Neuronal stem cell (in vitro differentiated cells): Measurements from ENCODE around the gene DNAAF8.
A peak's percentile ranks its signal among the peaks of the same experiment; 100 is the strongest.

Source experiments
- DNase-seq: peaks from one replicate; pipeline ENCODE4 v3.0.0-alpha.2; 2013; ENCODE audit warnings: low spot score
- H2AFZ ChIP-seq: one replicate; pipeline ENCODE4 v1.6.1; 2013; ENCODE audit warnings: mild to moderate bottlenecking, low read length, inconsistent platforms
- H2AK5ac ChIP-seq: 2 replicates; pipeline ENCODE4 v1.6.1; 2013; ENCODE audit warnings: low read depth, mild to moderate bottlenecking, inconsistent platforms, low read length, moderate library complexity, mixed read lengths
- H2BK120ac ChIP-seq: 2 replicates; pipeline ENCODE4 v1.6.1; 2013; ENCODE audit warnings: low read depth, mild to moderate bottlenecking, inconsistent platforms, low read length, moderate library complexity, mixed read lengths
- H2BK12ac ChIP-seq: one replicate; pipeline ENCODE4 v1.6.1; 2013; ENCODE audit warnings: low read length, inconsistent platforms
- H2BK15ac ChIP-seq: 2 replicates; pipeline ENCODE4 v1.6.1; 2013; ENCODE audit warnings: mild to moderate bottlenecking, low read length, inconsistent platforms, mixed read lengths
- H2BK5ac ChIP-seq: one replicate; pipeline ENCODE4 v1.6.1; 2013; ENCODE audit warnings: inconsistent platforms, mild to moderate bottlenecking, low read length, moderate library complexity
- H3K14ac ChIP-seq: one replicate; pipeline ENCODE4 v1.6.1; 2013; ENCODE audit warnings: low read length, inconsistent platforms
- H3K18ac ChIP-seq: 2 replicates; pipeline ENCODE4 v1.6.1; 2013; ENCODE audit warnings: low read length, inconsistent platforms
- H3K23ac ChIP-seq: 2 replicates; pipeline ENCODE4 v1.6.1; 2013; ENCODE audit warnings: low read depth, mild to moderate bottlenecking, mixed read lengths, low read length, inconsistent platforms; ENCODE audit not compliant: poor library complexity
- H3K27ac ChIP-seq: replicated peaks from 3 replicates; pipeline ENCODE4 v1.5.1; 2013; ENCODE audit warnings: low read length, inconsistent platforms
- H3K27me3 ChIP-seq, 3 experiments: 2 replicates each; pipeline ENCODE4 v1.6.1; 2013; ENCODE audit warnings: low read length in 3 of 3, mild to moderate bottlenecking in 2 of 3, inconsistent platforms in 1 of 3, low read depth in 1 of 3, mixed read lengths in 1 of 3, moderate library complexity in 1 of 3; ENCODE audit not compliant: control insufficient read depth in 3 of 3, insufficient read depth in 3 of 3
- H3K36me3 ChIP-seq, 2 donors: replicated peaks in 1 of 2; 2 replicates each; pipeline ENCODE4 v1.6.1; 2013; ENCODE audit warnings: low read length in 2 of 2; ENCODE audit not compliant: control insufficient read depth in 2 of 2, insufficient read depth in 2 of 2
- H3K4ac ChIP-seq: 2 replicates; pipeline ENCODE4 v1.6.1; 2013; ENCODE audit warnings: inconsistent platforms, mild to moderate bottlenecking, low read length, moderate library complexity
- H3K4me1 ChIP-seq, 2 donors: 1 replicate in 1 of 2; 2 replicates in 1 of 2; pipeline ENCODE4 v1.6.1; 2013; ENCODE audit warnings: low read length in 2 of 2, low read depth in 1 of 2; ENCODE audit not compliant: control insufficient read depth in 2 of 2, insufficient read depth in 1 of 2
- H3K4me2 ChIP-seq: one replicate; pipeline ENCODE4 v1.6.1; 2013; ENCODE audit warnings: mild to moderate bottlenecking, low read length, inconsistent platforms; ENCODE audit not compliant: insufficient read depth, poor library complexity, severe bottlenecking
- H3K4me3 ChIP-seq, 2 donors: 2 replicates each; pipeline ENCODE4 v1.5.1; 2013; ENCODE audit warnings: low read length in 2 of 2, mild to moderate bottlenecking in 2 of 2, inconsistent platforms in 1 of 2, moderate library complexity in 1 of 2
- H3K79me1 ChIP-seq: one replicate; pipeline ENCODE4 v1.6.1; 2013; ENCODE audit warnings: low read depth, mild to moderate bottlenecking, inconsistent platforms, low read length, moderate library complexity
- H3K9ac ChIP-seq: one replicate; pipeline ENCODE4 v1.6.1; 2013; ENCODE audit warnings: mild to moderate bottlenecking, low read depth, low read length, inconsistent platforms; ENCODE audit not compliant: poor library complexity
- H3K9me3 ChIP-seq, 2 donors: replicated peaks in 1 of 2; 2 replicates each; pipeline versions ENCODE3 to v1.6.1; 2013; ENCODE audit warnings: low read length in 2 of 2, mild to moderate bottlenecking in 2 of 2, inconsistent platforms in 1 of 2, low read depth in 1 of 2, mixed read lengths in 1 of 2, moderate library complexity in 1 of 2; ENCODE audit not compliant: control insufficient read depth in 2 of 2, insufficient read depth in 1 of 2
- H4K8ac ChIP-seq: one replicate; pipeline ENCODE4 v1.6.1; 2013; ENCODE audit warnings: low read depth, mild to moderate bottlenecking, inconsistent platforms, low read length, moderate library complexity
- H4K91ac ChIP-seq: one replicate; pipeline ENCODE4 v1.6.1; 2013; ENCODE audit warnings: low read length, low read depth, mild to moderate bottlenecking, inconsistent platforms; ENCODE audit not compliant: poor library complexity
- WGBS, 2 donors: extraction: QIAGEN DNeasy Blood & Tissue Kit; methylation state at CpG; one replicate each; pipeline ENCODE4 v1.1.7; 2013; ENCODE audit warnings: missing lambda C conversion rate in 2 of 2, mixed read lengths in 1 of 2; ENCODE audit not compliant: insufficient read length in 2 of 2, insufficient replicate concordance in 1 of 2; ENCODE audit errors: extremely low coverage in 2 of 2; 5-methylcytosine and 5-hydroxymethylcytosine counted together

The DNAAF8 gene

DNA sequence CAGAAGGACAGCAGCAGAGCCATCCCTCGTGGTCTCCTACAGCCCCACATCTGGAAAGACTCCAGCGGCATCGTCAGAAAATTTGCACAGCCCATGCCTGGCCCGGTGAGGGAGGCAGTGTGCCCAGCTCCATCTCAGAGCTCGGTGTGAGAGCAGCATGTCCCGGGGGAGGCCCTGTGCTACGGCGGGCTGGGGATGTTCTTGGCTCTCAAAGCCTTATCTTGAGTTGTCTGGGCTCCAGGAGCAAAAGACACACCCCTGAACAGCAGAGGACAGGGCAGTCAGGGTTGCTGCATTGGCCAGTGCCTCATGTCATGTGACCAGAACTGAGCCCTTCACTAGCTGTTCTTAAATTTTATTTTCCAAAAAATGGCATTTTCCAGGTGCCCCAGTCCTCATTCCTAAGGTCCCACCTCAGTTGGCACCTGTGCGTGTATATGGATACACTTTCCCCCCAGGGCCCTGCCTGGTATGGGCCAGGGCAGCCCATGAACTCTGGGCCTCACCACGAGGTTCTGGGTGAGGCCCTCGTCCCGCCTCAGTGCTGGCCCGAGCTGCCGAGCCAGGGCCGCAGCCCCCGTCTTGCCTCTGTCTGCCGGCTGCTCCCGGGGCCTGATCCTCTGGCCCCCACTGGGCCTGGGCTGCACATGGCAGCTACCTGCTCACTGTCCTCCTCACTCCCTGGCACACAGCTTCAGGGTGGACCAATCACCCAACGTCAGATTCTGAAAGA, 38.0 kb upstream of the DNAAF8 start:
- Histone ChIP-seq H4K8ac (no peak overlapping the region), H3K14ac (no peak overlapping the region), H2BK5ac (peak overlapping the region; percentile 75), H3K4me3 (peak overlapping the region in 1 of 2 donors; percentile 34), H3K79me1 (peaks cover 12% of the 10 kb centered on the region), H3K9me3 (no peaks in the 10 kb centered on the region), H2BK12ac (peak overlapping the region; percentile 63), H3K27ac (no peak overlapping the region), H2AFZ (no peak overlapping the region), H3K4me1 (peaks cover 8 to 10% of the 10 kb centered on the region in 2 donors), H4K91ac (no peak overlapping the region), H3K27me3 (no peaks in the 10 kb centered on the region), H3K4me2 (no peak overlapping the region), H3K18ac (no peak overlapping the region), H3K23ac (no peak overlapping the region), H2BK15ac (no peak overlapping the region), H2AK5ac (no peak overlapping the region), H3K9ac (no peak overlapping the region), H3K36me3 (peaks cover 48 to 64% of the 10 kb centered on the region in 2 donors), H3K4ac (no peak overlapping the region), H2BK120ac (no peak overlapping the region)
- WGBS, 2 donors, result no CpG with 5 or more reads among the region's 19 CpGs
- DNase-seq, result no peak

- Histone ChIP-seq H3K4ac (no peak overlapping the region), H3K4me3 (no peak overlapping the region), H3K79me1 (peaks cover 18% of the 10 kb centered on the region), H2AK5ac (peak overlapping the region; percentile 56), H2AFZ (no peak overlapping the region), H3K18ac (no peak overlapping the region), H3K23ac (peak overlapping the region; percentile 65), H2BK5ac (no peak overlapping the region), H3K9ac (no peak overlapping the region), H3K9me3 (no peaks in the 10 kb centered on the region), H3K4me2 (no peak overlapping the region), H3K4me1 (peaks cover 8 to 10% of the 10 kb centered on the region in 2 donors), H2BK12ac (no peak overlapping the region), H4K91ac (no peak overlapping the region), H3K27ac (no peak overlapping the region), H2BK120ac (no peak overlapping the region), H2BK15ac (no peak overlapping the region), H3K27me3 (no peaks in the 10 kb centered on the region), H3K14ac (no peak overlapping the region), H3K36me3 (peaks cover 53 to 73% of the 10 kb centered on the region in 2 donors), H4K8ac (peak overlapping the region; percentile 48)
- no CpG with 5 or more reads among the region's 33 CpGs for WGBS, 2 donors
- no peak for DNase-seq
Measured at GRCh38 chr16:4696905-4697847, 37.2 kb upstream of the DNAAF8 start.

DNA sequence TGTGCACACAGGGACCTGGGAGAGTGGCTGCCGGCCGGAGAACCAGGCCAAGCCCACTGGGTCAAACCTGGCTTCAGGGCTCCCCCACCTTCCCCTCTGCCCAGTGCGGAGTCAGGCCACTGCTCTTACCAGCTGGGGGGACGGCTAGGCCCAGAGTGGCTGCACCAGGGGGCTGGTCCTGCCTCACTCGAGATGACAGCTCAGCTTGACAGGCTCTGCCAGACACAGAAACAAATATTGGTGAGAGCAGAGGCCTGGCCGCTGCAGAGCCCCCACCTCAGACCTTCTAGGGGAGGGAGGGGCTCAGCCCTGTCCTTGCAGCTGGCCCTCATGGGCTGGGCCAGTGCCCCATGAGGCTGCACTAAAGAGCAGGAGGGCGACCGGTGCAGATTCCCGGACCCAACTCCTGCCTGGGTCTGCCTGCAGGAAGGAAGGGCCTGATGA, 36.5 kb upstream of the DNAAF8 start:
- no peak for DNase-seq
- Histone ChIP-seq H3K23ac (peak overlapping the region; percentile 65), H2BK5ac (no peak overlapping the region), H2AFZ (no peak overlapping the region), H3K18ac (no peak overlapping the region), H3K36me3 (peaks cover 56 to 80% of the 10 kb centered on the region in 2 donors), H3K9me3 (no peaks in the 10 kb centered on the region), H3K4me1 (peaks cover 6 to 8% of the 10 kb centered on the region in 2 donors), H3K14ac (no peak overlapping the region), H3K79me1 (peaks cover 20% of the 10 kb centered on the region), H3K4me3 (no peak overlapping the region), H3K27ac (no peak overlapping the region), H3K27me3 (no peaks in the 10 kb centered on the region), H3K4me2 (no peak overlapping the region), H4K8ac (peak overlapping the region; percentile 48), H3K4ac (no peak overlapping the region), H2BK120ac (no peak overlapping the region), H2AK5ac (no peak overlapping the region), H3K9ac (no peak overlapping the region), H4K91ac (no peak overlapping the region), H2BK15ac (no peak overlapping the region), H2BK12ac (no peak overlapping the region)
- WGBS, 2 donors, result no CpG with 5 or more reads among the region's 9 CpGs
